Measurements from ENCODE around the gene CNNM3. TPM values are rescaled to one million over a fixed set of nuclear protein-coding genes. Genes with fewer than 3 reads are reported as not detected.

Gene CNNM3
- total RNA-seq, 4 donors from 2014 or later = 15.4 to 30.0 (median 18.8) TPM

GRCh38 chr2:96819876-96820511 is 3.9 kb downstream of the CNNM3 start:
- intact Hi-C loops (cut with DNase I; ENCODE audit: low total_unique reads) = no loop called here
- H3K4me3 ChIP-seq (ENCODE audit: low read depth, poor library complexity, severe bottlenecking) = no peak overlapping the region
- 84 to 86% methylated on average over 12 of the region's 12 CpGs for WGBS, 2 donors
- TF ChIP-seq POLR2A (IDR thresholded peaks at IDR 0.05) (no peak), CTCF (IDR thresholded peaks at IDR 0.05) (no peak)
- DNase-seq (ENCODE audit: low spot score in 2 of 2) = no peak

DNA sequence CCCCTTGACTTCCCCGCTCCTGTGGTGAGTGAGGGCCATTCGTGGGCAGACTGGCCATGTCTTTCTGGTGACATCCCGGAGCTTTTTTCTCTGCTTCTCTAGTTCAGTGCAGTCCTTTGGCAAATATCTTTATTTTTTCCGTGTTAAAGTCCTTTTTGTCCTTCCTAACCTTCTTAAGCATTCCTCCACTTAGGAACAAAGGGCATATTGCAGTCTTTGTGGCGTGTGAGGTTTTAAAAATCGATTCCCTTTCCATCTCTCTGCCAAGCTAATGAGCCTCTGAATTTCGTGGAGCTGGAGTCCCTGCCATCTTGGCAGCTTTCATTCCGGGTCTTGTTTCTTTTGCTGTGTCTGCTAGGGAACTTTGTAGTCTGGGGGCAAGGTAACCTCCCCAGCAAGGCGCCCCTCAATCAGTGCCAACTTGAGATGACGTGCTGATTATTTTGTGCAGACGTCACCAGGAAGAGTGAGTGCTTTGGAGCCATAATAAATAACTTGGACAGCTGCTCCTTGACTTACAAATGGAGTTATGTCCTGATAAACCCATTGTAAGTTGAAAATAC is 5.1 kb downstream of the CNNM3 start:
- 76 to 77% methylated on average over 11 of the region's 11 CpGs for WGBS, 2 donors
- TF ChIP-seq CTCF (IDR thresholded peaks at IDR 0.05) (no peak), POLR2A (IDR thresholded peaks at IDR 0.05) (no peak)
- intact Hi-C loops (cut with DNase I; ENCODE audit: low total_unique reads) = no loop called here

GRCh38 chr2:96822786-96823185 is 6.7 kb downstream of the CNNM3 start:
- DNase-seq (ENCODE audit: low spot score in 2 of 2) = no peak
- TF ChIP-seq POLR2A (IDR thresholded peaks at IDR 0.05) (no peak), CTCF (IDR thresholded peaks at IDR 0.05) (no peak)
- H3K4me3 ChIP-seq (ENCODE audit: low read depth, poor library complexity, severe bottlenecking) = no peak overlapping the region
- WGBS, 2 donors = 74 to 82% methylated on average over 4 of the region's 4 CpGs
- intact Hi-C loops (cut with DNase I; ENCODE audit: low total_unique reads) = no loop called here

More for the DNA sequence above, 5.1 kb downstream of the CNNM3 start:
- no peak overlapping the region for H3K4me3 ChIP-seq (ENCODE audit: low read depth, poor library complexity, severe bottlenecking)
- DNase-seq (ENCODE audit: low spot score in 2 of 2) = no peak

DNA sequence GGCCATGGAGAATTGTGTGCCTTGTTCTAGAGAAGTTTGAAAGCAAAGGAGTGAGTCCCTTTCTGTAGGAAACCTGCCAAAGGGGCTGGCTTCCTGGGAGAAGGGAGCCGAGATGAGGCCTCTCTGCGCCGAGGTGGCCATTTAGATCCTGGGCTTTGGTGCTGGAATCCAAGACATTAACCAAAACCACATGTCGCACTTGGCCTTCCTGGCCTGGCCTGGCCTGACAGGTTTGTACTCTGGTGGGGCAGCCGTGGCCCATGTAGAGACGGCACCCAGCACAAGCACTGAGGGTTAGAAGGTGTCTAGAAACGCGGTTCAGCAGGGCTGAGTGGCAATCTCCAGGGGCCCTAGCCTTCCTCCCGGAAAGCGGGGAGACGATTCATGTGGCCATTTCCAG is 7.1 kb downstream of the CNNM3 start:
- DNase-seq (ENCODE audit: low spot score in 2 of 2) = no peak
- TF ChIP-seq CTCF (IDR thresholded peaks at IDR 0.05) (no peak), POLR2A (IDR thresholded peaks at IDR 0.05) (no peak)
- intact Hi-C loops (cut with DNase I; ENCODE audit: low total_unique reads) = no loop called here
- WGBS, 2 donors = 69 to 81% methylated on average over 11 of the region's 11 CpGs
- no peak overlapping the region for H3K4me3 ChIP-seq (ENCODE audit: low read depth, poor library complexity, severe bottlenecking)

DNA sequence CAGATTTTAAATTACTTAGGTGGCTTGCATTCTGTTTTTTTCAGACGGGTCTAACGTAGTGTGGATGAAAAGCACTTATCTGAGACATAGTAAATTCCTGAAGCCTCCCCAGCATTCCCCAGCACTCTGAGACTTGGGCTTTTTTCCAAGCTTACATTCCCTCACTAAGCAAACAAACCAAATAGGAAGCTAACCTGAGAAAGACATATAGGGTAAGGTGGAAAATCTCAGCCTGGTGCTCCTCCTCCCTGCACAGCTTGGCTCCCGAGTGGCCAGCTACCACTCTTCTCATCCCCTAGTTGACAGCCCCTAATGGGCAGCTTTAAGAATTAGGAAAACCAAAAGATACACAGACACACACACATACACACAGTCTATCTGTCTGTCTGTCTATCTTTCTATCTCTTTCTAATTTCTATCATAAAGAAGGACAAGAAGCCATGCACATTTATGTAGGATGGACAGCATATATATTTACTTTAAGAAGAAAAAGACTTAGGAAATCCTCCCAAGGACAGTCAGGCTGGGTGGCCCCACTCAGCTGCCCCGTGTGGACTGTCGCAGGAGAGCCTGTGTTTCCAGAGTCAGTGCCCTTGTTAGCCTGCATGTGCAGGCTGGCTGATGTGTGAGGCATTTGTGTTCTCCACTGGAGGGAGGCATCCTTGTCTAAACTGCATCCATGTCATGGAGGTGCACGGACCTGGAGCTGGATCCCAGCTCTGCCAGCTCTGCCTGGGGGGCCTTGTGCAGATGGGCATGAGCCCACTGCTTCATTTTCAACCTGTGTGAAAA is 8.2 kb downstream of the CNNM3 start:
- TF ChIP-seq POLR2A (IDR thresholded peaks at IDR 0.05) = no peak
- no peak for TF ChIP-seq CTCF (IDR thresholded peaks at IDR 0.05)
- 72 to 81% methylated on average over 6 of the region's 6 CpGs for WGBS, 2 donors
- intact Hi-C loops (cut with DNase I; ENCODE audit: low total_unique reads) = no loop called here
- no peak for DNase-seq (ENCODE audit: low spot score in 2 of 2)
- H3K4me3 ChIP-seq (ENCODE audit: low read depth, poor library complexity, severe bottlenecking) = no peak overlapping the region

Measured in lower leg skin (tissue), 4 donors.